Breast epithelium (tissue), 3 donors: ENCODE measurements around the gene RCOR1.

Experiments
- CTCF ChIP-seq, 3 donors: fragments of 450-650 bp; IDR thresholded peaks; one replicate each; pipeline ENCODE4 v1.5.1; 2016 to 2017; ENCODE audit warnings: antibody characterized with exemption in 3 of 3, mild to moderate bottlenecking in 3 of 3, moderate library complexity in 3 of 3
- POLR2A ChIP-seq: fragments of 450-650 bp; IDR thresholded peaks from one replicate; pipeline ENCODE4 v1.6.1; 2016; ENCODE audit warnings: antibody characterized with exemption, mild to moderate bottlenecking, moderate library complexity
- POLR2AphosphoS5 ChIP-seq, 3 donors: sonication (generic); formaldehyde crosslinking; IDR thresholded peaks; one replicate each; pipeline ENCODE4 v1.6.1; 2017; ENCODE audit warnings: antibody characterized with exemption in 3 of 3

- TF ChIP-seq CTCF (IDR thresholded peaks at IDR 0.05) (no peak), POLR2AphosphoS5 (IDR thresholded peaks at IDR 0.05) (no peak), POLR2A (no peak)
These were observed 28.0 kb downstream of the RCOR1 start for GRCh38 chr14:102620413-102620812.
